D341Med (cell line): ENCODE data around the gene PTGIR.

ENCODE experiments used
- DNase-seq: peaks from one replicate; pipeline ENCODE4 v3.0.0; 2012; ENCODE audit warnings: low spot score

Gene PTGIR

DNA sequence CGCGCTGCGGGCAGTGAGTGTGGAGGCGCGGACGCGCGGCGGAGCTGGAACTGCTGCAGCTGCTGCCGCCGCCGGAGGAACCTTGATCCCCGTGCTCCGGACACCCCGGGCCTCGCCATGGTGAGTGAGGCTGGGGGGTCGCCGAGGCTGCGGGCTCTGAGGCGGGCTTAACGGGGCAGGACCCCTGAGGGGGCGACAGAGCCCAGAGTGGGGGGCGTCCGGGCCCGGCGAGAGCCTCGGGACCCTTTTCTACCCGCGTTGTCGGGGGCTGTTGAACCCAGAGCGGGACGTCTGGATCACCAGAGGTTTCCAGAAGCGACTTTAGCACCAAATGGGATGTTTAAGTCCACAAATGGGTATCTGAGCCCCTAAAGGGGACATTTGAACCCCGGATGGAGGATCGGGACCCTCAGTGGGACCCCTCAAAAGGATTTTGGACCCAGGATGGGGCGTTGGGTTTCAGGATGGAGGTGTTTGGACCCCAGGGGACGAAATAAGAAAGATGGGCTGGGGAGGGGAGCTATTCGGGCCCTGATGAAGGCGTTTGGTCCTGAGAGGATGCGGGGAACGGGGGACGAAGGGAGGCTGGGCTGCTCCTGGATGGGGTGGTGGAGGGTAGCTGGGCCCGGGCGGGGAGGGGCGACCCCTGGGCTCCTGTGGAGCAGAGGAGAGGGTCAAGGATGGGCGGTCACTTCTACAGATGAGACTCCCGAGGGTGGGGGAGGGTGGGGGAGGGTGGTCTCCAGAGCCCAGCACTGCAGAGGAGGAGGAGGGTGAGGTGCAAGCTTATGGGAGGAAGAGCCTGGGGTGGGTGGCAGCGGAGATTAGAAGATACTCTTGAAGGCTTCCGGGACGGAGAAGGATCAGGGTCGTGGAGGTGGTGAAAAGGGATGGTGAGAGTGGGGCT, 23.3 kb downstream of the PTGIR start, which contains the start of gene CALM3:
Gene CALM3 (plus strand): TSS at position 13 of the 907 bp plus-strand sequence. CDS start 105 bp downstream, at position 118.
- DNase-seq, result peak; percentile 59

DNA sequence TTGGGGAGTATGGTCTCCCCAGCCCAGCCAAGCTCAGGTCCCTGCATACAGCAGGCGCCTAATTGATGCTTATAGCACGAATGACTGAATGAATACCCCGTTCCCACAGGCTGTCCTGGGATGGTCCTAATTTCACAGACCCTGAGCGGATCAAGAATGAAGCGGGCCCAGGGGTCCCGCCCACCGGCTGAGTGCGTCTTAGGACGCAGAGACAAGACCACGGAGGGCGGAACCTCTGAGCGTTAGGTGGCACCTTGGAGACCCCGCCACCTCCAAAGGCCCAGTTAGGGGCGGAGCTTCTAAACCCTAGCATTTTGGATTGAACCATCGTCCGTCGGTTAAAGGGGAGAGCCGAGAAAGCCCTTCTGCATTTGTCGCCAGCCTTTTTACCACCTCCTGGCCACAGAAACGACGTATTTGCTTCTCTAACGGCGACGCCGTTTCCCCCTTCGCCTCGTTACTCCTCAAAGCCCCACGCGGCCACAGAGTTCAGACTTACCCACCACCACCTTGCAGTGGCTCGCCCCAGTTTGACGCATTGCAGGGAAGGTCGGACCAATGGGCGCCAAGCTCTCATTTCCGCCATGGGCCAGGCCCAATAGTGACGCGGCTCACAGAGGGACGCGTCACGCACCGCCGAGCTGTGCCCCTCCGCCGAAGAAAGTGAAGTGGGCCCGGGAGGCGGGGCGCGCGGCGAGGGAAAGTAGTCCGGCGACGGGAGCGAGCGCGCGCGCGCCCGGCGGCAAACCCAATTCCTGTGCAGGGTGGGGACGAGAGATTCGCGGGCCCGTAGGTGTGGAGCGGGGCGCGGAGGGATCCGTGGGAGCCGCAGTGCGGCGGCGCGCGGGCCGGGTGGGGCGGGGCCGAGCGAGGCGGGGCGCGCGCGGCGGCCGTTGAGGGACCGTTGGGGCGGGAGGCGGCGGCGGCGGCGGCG, 24.2 kb downstream of the PTGIR start:
- DNase-seq, result peak; percentile 98

DNA sequence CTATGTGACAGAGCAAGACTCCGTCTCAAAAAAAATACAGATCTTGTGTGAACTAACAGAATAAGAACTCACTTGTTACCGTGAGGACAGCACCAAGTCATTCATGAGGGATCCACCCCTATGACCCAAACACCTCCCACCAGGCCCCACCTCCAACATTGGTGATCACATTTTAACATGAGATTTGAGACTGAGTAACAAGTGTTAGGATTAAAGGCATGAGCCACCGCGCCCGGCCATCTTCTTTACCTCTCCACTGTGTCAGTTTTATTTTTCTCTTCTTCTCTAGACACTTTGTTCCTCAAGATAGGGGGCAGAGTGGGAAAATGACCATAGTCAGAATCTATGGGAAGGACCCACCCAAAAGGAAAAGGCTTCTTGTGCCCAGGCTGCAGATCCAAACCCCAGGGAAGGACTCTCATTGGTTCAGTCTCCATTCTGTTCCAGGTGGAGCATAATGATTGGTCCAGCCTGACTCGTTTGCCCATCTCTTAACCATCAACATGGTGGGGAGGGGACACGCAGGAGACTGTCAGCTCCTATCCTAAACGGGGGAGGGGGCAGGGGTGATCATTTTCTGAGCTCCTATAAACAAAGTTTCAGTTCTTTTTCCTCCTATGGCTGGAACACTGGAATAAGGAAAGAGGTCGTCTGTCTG, 25.0 kb downstream of the PTGIR start:
- DNase-seq, result no peak

DNA sequence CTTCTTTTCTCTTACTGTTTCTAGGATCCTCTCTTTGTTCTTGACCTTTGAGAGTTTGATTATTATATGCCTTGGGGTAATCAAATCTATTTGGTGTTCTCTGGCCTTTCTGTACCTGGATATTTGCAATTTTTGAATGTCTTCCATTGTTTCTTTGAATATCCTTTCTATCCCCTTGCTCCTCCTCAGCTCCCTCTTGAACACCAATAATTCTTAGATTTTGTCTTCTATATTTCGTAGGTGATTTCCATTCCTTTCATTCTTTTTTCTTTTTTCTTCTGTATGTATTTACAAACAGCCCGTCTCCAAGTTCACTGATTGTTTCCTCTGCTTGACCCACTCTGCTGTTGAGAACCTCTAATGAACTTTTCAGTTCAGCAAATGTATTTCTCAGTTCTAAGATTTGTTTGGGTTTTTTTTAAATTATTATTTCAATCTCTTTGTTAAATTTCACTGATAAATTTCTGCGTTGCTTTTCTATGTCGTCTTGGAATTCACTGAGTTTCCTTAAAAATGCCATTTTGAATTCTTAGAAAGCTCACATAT, 26.4 kb downstream of the PTGIR start:
- no peak for DNase-seq

DNA sequence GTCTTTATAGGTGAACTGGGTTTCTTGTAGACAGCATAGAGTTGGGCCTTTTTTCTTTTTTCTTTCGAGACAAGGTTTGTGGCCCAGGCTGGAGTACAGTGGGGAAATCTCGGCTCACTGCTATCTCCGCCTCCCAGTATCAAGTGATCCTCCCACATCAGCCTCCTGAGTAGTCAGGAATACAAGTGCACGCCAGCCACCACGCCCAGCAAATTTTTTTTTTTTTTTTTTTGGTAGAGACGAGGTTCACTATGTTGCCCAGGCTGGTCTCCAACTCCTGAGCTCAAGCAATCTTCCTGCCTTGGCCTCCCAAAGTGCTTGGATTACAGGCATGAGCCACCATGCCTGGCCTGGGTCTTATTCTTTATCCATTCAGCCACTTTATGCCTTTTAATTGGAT, 28.9 kb downstream of the PTGIR start:
- DNase-seq, result no peak

DNA sequence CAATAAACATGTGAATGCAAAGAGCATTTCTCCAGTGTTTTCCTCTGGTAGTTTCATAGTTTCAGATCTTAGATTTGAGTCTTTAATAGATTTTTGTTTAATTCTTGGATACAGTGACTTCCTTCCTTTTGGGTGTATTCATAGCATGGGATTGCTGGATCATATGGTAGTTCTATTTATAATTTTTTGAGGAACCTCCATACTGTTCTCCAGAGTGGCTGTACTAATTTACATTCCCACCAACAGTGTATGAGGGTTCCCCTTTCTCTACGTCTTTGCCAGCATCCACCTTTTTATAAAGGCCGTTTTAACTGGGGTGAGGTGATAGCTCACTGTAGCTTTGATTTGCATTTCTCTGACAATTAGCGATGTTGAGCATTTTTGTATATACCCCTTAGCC, 33.0 kb downstream of the PTGIR start:
- DNase-seq, result no peak

DNA sequence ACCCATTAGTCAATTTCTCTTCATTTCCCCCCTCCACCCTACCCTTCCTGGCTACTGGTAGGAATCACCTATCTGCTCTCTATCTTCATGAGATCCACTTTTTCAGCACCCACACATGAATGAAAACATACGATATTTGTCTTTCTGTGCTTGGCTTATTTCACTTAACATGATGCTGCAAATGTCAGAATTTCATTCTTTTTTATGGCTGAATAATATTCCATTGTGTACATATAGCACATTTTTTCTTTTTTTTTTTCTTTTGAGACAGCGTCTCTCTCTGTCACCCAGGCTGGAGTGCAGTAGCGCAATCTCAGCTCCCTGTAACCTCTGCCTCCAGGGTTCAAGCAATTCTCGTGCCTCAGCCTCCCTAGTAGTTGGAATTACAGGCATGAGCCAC, 33.6 kb downstream of the PTGIR start:
- no peak for DNase-seq

DNA sequence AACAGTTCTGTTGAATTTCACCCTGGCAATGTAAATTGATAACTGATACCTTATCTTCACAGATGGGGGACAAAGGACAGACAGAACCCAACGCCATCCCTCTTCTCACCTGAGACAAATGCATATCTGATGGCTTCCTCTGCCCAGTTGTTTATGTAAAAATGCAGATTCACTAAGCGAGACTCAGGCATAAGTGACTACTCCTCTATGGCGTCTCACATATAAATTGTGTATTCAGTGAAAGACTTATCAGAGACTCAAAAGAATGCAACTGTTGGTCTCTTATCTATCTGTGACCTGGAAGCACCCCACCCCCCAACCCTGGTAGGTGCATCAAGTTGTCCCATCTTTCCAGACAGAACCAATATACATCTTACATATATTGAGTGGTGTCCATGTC, 37.0 kb downstream of the PTGIR start:
- DNase-seq, result no peak

DNA sequence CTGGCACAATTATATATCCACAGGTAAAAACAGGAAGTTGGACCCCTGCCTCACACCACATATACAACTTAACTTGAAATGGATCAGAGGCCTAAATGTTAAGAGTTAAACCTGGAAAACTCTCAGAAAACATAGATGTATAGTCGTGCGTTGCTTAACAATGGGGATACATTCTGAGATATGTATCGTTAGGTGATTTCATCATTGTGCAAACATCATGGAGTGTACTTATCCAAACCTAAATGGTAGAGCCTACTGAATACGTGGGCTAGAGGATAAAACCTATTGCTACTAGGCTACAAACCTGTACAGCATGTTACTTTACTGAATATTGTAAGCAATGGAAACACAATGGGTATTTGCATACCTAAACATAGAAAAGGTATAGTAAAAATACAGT, 38.6 kb downstream of the PTGIR start:
- DNase-seq, result no peak

DNA sequence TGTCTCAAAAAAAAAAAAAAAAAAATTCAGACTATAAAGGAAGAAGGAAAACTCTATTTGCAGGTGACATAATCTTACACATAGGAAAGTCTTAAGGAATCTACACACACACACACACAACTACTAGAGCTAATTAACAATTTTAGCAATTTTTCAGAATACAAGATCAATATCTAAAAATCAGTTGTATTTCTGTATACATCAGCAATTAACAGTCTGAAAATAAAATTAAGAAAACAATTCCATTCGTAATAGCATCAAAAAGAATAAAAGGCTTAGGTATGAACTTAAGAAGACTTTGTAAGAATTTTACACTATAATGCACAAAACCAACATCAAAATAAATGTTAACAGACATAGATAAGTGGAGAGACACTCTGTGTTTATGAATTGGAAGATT, 39.4 kb downstream of the PTGIR start:
- no peak for DNase-seq

DNA sequence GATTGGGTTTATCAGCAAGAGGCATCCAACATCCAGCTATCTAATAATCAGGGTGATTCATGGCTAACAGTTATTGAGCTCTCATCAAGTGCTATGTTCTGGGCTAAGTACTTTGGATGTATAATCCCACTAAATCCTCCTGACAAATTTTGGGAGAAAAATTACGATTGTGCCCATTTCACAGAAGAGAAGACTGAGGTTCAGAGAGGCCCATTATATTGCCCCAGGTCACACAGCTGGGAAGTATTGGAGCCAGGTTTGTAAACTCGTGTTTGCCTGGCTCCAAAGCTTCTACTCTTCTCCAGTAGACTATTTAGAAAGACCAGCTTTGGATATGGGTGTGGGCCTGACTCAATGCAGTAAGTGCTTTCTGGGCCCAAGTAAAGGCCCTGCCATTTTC, 44.6 kb downstream of the PTGIR start:
- no peak for DNase-seq

DNA sequence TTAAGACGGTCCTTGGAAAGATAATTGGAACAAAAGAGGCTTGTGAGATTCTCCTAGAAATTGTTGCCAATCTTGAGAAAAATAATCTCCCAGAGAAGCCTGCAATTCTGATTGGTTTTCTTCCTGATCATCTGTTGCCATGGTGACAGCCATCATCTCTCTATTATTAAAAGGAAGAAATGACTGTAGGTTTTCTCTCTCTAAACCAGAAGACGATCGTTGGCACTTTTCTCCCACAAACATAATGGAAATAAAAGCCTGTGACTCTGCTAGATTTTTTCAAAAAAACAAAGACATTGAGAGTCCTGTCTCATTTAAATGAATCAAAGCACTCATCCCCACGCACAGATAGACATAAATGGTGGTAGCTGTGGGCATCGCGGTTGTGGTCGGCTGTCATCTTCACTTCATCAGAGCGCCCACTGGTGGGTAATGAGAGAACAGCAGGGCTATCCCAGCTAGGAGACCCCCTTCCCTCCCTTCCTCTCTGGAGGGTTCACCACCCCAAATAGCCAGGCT, 45.5 kb downstream of the PTGIR start:
- peak; percentile 78 for DNase-seq

DNA sequence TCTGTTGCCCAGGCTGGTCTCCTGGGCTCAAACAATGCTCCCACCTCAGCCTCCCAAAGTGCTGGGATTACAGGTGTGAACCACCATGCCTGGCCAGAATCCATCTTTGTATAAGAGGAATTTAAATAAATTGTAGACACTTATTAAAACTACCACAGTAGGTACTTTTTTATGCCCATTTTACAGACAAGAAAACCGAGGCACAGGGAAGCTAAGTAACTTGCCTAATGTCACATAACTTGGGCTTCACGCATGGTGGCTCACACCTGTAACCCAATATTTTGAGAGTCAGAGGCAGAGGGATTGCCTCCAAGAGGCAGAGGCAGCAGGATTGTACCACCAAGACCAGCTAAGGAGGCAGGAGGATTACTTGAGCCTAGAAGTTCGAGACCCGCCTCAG, 46.4 kb downstream of the PTGIR start:
- no peak for DNase-seq

DNA sequence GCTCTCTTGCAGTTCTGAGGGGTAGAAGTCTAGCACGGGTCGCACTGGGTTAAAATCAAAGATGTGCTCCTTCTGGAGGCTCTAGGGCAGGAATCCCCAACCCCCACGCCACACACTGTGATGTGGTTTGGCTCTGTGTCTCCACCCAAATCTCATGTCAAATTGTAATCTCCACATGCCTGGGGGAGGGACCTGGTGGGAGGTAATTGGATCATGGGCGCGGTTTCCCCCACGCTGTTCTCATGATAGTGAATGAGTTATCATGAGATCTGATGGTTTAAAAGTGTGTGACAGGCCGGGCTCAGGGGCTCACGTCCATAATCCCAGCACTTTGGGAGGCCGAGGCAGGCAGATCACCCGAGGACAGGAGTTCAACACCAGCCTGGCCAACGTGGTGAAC, 50.4 kb downstream of the PTGIR start:
- no peak for DNase-seq

DNA sequence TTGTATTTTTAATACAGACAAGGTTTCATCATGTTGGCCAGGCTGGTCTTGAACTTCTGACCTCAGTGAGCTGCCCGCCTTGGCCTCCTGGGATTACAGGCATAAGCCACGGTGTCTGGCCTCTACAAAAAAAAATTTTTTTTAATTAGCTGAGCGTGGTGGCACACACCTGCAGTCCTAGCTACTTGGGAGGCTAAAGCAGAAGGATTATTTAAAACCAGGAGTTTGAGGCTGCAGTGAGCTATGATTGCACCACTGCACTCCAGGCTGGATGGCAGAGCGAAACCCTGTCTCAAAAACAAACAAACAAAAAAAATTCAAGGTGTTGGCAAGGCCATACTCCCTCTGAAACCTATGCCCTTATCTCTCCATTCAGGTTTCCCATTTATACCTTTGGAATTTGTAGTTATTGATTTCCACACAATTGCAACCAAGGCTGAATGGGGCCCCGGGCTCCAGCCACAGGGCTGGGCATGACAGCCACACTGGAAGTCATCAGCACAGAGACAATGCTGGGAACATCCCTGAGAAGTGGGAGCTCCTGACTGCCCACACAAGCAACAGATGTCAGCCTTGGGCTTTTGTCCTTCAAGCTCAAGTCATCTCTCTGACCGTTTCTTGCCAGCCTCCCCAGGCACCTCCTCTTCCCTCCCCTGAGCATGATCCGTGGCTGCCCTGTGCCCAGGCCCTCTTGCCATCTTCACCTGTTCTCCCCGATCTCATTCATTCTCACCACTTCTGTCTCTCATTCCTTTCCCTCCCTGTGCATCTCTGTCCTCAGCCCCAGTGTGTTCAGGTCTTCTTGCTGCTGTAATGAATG, 51.0 kb downstream of the PTGIR start:
- DNase-seq, result no peak

DNA sequence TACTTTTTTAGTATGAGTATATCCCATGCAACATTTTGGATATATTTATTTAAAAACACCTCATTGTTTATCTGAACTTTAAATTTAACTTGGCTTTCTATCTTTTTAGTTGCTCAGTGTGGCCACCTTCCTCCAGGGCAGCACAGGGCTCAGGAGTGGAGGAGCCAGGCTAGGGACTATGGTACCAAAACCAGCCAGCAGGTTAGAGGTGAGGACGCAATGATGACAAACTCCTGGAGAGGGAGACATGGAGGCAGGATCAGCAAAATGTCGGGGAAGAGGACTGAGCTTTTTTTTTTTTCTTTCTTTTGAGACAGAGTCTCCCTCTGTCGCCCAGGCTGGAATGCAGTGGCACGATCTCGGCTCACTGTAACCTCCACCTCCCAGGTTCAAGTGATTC, 53.4 kb downstream of the PTGIR start:
- peak; percentile 71 for DNase-seq
